HG03066 (cell line): ENCODE measurements around the gene UBE2I.
"Not testable (repeated sequence)": the region's sequence is repeated elsewhere in the genome, so short reads cannot be mapped to it uniquely, and the experiment has no call there.

Source experiments
- ATAC-seq: cut with Tn5 transposase; IDR thresholded peaks from one replicate; pipeline ENCODE4 v1.9.1; 2021; ENCODE audit warnings: low read depth; ENCODE audit not compliant: unreplicated experiment

Gene UBE2I

GRCh38 chr16:1308977-1309885, at the start of gene UBE2I:
Gene UBE2I (plus strand): TSS chr16:1309636. CDS start chr16:1314031, 4,395 bp downstream.
- ATAC-seq, result peak; percentile 46

DNA sequence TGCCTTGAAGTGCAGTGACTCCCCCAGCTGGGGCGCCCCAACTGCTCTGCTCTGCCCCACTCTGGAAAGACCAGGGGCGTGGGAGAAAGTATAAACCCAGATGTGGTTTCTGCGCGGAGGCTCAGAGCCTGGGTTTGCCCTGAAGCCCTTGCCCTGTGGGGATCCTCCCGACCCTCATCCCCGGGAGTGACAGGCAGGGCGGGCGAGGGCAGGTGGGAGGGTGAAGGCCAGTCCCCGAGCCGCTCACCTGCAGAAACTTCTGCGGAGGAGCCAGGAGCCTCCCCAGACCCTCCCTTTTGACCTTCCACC, 49.7 kb upstream of the UBE2I start:
- ATAC-seq, result no peak

GRCh38 chr16:1260101-1260680, 49.2 kb upstream of the UBE2I start:
- no peak for ATAC-seq

GRCh38 chr16:1261131-1261892, 48.1 kb upstream of the UBE2I start:
- ATAC-seq, result no peak

DNA sequence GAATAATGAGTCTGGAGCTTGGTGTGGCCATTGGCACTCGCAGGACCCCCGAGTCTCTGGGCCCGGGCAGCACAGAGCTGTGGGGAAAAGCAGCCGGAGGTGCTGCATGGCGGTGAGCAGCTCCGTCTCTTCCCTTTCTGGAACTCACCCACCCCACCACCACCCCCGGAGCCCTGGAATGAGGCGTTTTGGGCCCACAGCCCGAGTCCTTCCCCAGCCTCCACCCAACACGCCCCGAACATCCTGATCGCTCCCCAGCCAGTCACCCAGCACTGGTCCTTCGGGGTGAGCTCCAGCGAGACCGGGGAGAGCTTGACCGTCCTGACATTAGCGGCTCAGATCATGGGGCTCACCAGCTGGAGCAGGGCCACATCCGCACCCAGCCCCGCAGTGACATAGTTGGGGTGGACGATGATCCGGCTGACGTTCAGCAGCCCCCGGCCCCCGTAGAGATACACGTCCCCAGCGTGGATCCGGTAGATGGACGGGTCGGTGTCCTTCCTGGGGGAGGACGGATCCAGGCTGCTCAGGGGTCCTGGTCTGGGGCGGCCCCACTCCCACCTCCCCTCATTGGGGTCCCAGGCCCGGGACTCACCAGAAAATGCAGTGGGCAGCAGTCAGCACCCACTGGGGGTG, 47.1 kb upstream of the UBE2I start:
- ATAC-seq, result no peak

- ATAC-seq, result no peak
Measured at GRCh38 chr16:1262846-1263221, 46.6 kb upstream of the UBE2I start.

DNA sequence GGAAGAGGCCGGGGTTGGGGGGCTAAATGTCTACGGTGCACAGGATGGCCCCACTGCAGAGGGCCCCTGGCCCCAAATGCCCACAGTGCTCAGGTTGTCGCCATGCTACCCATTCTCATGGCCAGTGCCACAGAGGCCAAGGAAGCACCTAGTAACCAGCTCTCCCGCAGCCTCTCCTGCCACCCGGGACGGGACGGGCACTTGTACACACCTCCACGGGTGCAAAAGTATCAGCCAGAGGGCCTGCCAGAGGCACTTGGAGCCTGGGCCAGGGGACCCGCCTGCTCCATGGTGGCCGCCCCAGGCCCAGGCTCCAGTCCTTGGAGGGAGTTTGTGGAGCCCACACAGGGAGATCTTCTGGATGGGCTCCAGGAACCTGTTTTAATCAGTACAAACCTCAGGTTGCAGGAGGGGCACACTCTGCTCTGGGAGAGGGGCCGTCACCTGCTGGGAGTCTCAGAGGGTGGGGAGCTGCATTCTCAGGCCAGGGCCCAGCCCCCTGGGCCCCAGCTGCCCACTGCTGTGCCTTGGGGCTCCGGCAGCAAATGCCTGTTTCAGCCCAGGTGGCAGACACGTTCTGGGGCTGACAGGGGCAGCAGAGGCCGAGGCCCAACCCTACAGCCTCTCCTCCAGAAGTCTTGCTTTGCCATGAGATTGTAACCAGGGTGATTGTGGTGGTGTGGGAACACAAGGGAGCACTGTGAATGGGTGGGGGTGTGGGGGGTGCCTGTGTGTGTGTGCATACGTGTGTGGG, 45.7 kb upstream of the UBE2I start:
- no peak for ATAC-seq

DNA sequence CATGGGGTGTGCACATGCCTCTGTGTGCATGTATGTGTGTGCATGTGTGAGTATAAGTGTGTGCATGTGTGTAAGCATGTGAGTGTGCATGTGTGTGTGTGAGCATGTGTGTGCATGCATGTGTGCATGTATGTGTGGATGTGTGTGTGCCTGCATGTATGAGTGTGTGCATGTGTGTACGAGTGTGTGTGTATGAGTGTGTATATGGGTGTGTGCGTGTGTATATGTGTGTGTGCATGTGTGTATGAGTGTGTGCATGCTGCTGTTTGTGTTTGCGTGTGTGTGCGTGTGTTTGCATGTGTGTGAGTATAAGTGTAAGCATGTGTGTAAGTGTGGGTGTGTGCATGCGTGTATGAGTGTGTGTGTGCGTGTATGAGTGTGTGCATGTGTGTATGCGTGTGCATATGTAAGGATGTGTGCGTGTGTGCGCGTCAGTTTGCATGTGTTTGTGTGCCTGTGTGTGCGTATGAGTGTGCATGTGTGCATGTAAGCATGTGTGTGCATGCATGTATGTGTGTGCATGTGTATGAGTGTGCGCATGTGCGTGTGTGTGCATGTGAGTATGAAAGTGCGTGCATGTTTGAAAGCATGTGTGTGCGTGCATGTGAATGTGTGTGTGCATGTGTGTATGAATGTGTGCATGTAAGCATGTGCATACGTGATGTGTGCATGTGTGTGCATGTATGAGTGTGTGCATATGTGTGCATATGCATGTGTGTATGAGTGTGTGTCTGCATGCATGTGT, 44.9 kb upstream of the UBE2I start:
- ATAC-seq, result no peak

DNA sequence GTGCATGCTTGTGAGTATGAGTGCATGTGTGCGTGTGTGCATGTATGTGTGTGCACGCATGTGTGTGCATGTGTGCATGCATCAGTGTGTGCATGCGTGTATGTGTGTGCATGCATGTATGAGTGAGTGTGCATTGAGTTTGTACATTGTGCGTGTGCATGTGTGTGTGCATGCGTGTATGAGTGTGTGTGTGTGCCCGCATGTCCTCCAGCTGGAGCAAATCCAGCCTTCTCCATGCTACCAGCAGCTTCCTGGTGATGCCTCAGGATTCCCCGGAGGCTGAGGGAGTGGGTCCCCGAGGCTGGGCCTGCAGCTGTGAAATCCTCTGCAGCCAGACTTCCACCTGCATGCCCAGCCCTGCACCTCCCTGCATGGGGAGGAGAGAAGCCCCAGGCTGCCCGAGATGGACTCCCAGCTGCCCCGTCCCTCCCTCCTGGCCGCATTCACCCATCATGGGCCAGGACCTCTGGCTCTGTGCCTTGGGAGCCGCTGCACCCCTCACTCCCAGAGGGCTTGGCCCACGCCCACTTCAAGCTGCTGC, 44.3 kb upstream of the UBE2I start:
- ATAC-seq, result no peak

GRCh38 chr16:1265826-1266225, 43.6 kb upstream of the UBE2I start:
- no peak for ATAC-seq

- ATAC-seq, result not testable (repeated sequence)
Measured at GRCh38 chr16:1269418-1269817, 40.0 kb upstream of the UBE2I start.

- ATAC-seq, result no peak
Measured at GRCh38 chr16:1271380-1271723, 38.1 kb upstream of the UBE2I start.

DNA sequence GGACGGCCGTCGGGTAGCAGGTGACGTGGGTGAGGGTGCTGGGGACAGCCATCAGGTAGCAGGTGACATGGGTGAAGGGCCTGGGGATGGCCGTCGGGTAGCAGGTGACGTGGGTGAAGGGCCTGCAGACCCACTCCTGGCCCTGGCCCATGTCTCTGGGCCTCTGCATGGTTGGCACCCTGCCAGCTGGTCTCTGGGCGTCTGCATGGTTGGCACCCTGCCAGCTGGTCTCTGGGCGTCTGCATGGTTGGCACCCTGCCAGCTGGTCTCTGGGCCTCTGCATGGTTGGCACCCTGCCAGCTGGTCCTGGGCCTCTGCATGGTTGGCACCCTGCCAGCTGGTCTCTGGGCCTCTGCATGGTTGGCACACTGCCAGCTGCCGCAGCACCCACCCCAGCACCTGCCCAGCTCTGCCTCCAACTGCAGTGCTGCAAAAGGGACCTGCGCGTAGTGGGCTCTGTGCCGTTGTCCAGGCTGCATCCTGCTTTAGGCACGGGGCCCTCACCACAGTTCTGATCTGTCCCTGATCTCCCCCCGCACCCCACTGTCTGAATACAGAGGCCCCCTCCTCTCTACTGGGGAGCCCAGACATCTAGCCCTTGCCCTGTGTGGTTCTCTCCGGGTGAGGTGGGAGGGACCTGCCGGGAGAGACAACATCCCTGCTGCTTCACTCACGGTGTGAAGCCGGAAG, 37.6 kb upstream of the UBE2I start:
- ATAC-seq, result not testable (repeated sequence)

DNA sequence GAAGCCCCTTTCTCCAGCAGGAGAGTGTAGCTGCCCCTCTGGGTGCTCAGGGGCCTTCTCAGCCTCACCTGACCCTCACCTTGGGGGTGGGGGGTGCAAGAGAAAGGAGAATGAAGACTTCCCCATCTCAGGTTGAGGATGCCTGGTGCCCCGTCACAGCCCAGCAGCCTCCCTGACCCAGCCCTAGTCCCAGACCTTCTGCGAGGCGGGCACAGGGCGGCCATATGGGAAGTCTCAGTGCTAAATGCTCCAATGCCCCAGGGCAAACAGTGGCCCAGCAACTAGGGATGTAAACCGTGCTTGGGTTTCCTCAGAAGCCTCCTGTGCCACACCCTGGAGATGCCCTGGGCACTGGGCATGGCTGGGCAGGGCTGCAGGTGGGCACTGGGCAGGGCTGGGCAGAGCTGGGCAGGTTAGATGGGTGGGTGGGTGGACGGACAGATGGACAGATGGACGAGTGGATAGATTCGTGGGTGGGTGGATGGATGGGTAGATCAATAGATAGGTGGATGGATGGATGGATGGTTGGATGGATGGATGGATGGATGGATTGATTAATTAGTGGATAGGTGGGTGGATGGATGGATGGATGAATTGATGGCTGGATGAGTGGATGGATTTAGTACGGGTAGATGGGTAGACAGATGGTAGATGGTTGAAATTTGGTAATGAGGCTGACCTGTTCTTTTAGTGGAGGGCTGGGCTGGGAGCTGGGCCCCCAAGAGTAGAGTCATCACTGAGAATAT, 36.8 kb upstream of the UBE2I start:
- no peak for ATAC-seq

GRCh38 chr16:1273816-1274215, 35.6 kb upstream of the UBE2I start:
- no peak for ATAC-seq

DNA sequence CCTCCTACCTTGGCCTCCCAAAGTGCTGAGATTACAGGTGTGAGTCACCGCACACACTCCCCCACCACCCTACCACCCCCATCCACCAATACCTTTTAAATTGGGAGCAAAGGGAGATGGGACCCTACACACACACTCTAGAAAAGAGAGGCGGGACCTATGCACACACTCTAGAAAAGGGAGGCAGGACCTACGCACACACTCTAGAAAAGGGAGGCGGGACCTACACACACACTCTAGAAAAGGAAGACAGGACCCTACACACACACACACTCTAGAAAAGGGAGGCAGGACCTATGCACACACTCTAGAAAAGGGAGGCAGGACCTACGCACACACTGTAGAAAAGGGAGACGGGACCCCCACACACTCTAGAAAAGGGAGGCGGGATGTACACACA, 34.7 kb upstream of the UBE2I start:
- ATAC-seq, result no peak

GRCh38 chr16:1275791-1276579, 33.5 kb upstream of the UBE2I start:
- ATAC-seq, result no peak

- ATAC-seq, result no peak
Measured at GRCh38 chr16:1276580-1276878, 32.9 kb upstream of the UBE2I start.
